T-helper 22 cell (primary cell): ENCODE data around the gene GOT1.
A peak's percentile ranks its signal among the peaks of the same experiment; 100 is the strongest.

Experiments
- DNase-seq: peaks from one replicate; pipeline ENCODE4 v3.0.0-alpha.2; 2020; ENCODE audit warnings: low read depth

The GOT1 gene

DNA sequence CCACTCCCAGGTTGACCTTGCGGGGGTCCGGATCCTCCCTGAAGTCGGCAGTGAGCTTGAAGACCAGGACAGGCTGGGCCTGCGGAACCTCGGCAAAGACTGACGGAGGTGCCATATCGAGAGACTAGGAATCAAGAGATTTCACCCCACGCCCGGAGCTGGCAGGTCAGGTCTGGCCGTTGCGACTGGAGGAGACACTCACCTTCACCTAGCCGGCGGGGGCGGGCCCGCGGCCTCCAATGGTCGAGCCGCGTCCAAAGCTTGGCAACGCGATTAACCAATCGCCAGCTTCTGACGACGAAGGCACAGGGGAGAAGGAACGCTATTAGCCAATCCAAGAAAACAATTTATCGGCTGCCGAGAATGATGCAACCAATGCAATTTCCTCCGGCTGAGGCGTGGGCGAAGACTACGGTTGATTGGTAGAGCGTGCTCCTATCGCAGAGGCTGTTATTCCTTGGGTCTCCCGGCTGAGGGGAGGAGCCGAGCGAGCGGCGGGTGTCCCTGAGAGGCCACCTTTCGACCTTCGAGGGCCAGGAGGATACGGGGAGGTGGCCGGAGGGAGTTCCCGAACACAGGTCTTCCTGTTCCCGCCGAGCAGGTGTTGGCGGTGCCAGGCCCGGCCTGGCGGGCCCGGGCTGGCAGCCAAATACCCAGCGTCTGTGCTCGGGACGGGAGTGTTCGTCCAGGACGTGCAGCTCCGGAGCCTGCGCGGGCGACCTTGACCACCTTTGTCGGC is at the start of gene GOT1:
TSS of gene GOT1 (minus strand) at position 174 of the 739 bp plus-strand sequence. CDS start at position 115, 59 bp downstream.
- peak; percentile 88 for DNase-seq

DNA sequence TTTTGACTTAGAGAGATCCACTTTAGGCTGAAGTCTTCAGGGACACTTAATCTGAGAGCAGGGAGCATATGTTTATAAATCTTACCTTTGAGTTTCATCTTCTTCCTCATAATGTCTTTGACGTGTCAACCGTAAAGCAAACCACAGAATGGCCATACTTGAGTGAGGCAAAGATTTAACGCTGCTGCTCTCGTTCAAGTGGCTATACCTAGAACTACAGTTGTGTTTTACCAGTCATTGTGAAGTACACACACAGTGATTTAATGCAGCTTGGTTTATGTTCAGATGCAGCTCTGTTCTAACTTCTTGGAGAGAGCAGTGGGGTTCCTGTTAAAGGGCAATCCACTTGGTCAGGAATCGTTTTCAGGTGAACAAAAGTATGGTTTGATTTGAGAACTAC is 39.9 kb upstream of the GOT1 start:
- DNase-seq = no peak

DNA sequence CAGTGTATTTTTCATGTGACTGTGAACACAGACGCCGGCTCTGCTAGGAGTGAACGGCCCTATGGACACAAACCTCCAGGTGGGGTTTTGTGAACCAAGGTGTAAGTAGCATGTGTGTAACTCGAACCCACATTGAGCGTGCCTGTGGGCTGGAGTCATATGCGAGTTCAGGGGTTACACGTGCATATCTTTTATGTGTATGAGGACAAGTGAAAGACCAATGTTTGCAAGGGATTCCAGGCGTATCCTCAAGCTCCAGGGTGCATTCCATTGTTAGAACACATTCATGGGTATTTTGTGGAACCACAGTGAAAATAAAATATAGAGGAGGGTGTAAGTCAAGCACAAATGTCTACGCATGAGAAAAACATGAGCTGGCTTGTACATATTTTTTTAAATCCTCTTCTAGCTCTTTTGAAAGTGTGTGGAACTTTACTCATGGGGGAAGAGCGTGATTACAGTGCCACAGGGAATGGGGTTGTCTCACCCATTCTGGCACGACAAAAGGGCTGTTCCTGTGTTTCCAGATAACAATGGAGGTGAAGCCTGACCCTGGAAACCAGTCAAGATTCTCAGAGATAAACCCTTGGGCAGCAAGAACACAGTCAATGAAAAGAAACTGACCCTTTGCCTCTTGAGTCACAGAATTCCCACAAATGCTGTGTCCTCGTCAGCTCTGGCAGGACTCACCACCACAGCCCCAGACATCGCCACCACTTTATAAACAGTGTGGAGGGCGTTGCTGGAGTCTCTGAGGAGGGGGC is 37.0 kb upstream of the GOT1 start:
- no peak for DNase-seq

DNA sequence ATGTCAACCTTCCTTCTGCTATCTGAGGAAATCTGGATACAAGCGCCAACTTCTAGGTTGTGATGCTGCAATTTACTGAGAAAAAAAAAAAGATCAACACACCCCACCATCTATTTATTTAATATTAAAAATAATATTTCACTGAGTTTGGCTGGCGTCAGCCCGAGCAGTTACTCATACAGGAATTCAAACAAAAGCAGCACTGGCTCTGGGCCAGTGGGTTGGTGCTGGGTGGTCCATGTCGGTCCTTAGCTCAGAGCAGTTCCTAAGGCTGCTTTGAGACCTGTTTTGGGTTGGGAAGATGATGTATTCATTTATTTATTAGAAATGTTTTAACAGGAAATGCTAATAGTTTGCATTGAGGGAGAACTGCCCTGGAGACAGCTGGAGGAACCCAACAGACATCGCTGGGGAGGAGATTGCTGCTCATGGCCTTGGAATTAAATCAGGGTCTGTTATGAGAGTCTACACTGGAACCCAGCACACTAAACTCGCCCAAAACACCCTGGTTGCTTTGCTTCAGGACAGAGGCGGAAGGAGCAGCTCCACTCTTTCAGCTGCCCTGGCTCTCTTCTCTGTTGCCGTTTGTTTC is 36.3 kb upstream of the GOT1 start:
- DNase-seq = no peak

DNA sequence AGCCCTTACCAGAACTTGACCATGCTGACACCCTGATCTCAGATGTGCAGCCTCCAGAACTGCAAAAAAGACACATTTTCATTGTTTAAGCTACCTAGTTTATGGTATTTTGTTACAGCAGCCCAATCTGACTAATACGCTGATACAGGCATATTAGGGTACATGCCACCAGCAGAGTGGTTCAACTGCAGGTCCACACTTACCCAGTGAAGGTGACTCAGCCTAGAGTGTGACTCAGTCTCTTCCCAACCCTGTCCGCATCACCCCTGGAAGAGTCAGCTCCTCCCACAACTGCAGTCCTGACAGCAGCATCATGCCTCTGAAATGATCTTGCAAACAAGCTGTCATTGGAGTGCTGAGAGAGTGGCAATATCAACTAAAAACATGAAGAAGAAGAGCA is 30.8 kb upstream of the GOT1 start:
- no peak for DNase-seq

DNA sequence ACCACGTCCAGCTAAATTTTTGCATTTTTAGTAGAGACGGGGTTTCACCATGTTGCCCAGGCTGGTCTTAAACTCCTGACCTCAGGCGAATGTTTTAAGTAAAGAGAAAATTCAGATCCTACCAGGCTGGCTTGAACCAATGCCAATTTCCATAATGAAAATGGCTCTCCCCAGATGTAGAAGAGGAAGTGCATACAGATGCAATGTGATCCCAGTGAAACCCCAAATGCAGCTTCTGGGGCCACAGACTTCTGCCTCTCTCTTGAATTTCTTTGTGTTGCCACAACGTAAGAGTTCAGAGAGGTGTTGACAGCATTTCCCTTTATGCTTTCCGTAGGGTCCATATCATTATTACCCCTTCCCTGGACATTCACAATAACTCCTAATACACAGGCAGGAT is 29.6 kb upstream of the GOT1 start:
- no peak for DNase-seq

DNA sequence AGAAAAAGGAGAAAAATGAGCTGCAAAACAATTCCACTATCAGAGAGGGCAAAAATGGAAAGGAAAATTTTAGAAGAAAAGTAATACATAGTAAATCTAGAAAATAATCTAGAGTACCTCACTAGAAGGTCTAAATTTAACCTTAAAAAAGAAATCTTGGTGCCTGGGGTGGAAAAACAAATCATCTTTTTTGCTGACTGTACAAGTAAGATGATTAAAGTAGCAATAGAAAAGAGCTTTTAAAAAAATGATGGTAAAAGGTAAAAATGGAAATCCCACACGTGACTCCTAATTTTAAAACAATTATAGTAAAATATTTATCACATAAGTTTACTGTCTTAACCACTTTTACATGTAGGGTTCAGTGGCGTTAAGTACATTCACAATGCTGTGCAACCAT is 28.8 kb upstream of the GOT1 start:
- DNase-seq = no peak

DNA sequence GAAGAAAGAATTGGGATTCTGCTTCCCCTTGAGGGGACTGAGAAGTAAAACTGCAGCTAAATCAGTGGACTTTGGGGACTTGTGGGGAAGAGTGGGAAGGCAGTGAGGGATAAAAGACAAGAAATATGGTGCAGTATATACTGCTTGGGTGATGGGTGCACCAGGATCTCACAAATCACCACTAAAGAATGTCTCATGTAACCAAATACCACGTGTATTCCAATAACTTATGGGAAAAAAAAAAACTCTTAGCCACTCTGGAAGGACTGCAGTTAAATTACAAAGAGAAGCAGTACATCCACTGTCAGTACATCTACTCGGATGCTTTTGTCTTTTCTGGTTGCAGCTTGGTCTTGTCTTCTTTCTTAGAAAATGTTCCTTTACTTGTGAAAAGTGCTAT is 27.4 kb upstream of the GOT1 start:
- no peak for DNase-seq

DNA sequence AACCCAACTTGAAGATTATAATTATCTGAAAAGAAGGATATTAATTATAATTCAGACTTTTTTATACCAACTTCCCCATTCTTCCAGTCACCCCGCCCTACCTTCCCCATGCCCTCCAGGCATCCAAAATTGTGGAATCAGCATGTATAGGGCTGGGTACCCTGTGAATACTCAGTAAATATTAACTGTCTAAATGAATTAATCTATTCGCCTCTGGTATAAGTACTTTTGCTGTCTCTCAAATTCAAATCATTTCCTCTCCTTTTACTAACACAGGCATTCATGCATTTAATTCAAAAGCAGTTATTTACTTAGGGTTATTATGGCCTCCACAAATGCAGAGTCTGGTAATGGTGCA is 26.5 kb upstream of the GOT1 start:
- no peak for DNase-seq

DNA sequence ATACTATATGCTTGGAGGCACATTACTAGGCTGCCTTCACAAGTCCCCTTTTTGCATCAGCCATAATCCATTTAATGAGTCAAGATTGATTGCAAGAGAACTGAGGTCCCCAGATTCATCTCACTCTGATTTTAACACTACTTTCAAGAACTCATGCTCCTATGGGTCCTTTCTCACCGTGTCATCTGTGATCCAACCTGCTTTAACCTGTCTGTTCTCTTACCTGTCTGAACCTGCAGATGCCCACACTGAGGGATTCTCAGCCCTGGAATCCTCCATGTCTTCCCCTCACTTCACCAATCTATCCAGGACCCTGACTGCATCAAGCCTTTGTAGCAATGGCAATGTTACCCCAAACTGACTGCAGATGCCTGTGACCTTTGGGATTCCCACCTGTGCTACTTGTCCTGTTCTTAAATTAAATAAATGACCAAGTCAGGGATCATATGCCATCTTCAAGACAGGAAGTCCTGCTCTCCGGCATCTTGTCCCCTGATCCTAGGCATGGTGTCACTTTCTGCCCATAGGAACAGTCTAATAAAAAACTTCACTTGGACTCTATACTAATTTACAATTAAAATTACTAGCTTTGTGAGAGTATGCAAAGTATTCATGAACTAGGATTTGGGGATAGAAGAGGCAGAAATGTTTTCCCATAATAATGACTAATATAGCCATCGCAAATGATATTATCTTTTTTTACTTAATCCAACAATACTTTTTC is 25.9 kb upstream of the GOT1 start:
- DNase-seq = no peak

DNA sequence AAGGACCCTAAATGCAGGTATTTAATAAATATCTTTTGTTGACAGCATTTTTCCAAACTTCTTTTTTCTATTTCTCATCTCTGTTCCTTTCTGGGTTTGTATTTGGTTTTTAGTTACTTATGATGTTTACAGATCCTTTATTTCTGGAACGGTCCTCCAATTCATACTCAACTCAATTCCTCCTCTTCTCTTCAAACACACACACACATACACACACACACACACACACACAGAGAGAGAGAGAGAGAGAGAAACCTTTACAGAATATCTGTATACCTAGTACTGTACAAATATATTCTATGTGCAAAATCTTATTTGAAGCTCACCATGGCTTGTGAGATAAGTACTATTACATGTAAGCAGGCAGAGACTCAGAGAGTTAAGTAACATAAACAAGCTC is 21.6 kb upstream of the GOT1 start:
- no peak for DNase-seq

DNA sequence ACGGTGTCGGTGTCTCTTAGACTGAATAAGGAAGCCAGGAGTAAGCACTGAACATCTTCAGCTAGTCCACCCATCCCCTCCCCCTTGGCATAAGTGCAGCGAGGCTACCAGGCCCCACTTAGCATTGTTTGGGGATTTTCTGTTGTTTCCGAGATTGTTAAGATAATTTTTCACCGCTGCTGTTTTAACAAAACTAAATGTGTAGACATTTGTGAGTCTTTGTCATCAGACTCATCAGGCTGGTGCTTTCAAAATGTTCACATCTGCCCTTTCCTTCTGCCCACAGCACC is 21.0 kb upstream of the GOT1 start:
- DNase-seq = no peak

DNA sequence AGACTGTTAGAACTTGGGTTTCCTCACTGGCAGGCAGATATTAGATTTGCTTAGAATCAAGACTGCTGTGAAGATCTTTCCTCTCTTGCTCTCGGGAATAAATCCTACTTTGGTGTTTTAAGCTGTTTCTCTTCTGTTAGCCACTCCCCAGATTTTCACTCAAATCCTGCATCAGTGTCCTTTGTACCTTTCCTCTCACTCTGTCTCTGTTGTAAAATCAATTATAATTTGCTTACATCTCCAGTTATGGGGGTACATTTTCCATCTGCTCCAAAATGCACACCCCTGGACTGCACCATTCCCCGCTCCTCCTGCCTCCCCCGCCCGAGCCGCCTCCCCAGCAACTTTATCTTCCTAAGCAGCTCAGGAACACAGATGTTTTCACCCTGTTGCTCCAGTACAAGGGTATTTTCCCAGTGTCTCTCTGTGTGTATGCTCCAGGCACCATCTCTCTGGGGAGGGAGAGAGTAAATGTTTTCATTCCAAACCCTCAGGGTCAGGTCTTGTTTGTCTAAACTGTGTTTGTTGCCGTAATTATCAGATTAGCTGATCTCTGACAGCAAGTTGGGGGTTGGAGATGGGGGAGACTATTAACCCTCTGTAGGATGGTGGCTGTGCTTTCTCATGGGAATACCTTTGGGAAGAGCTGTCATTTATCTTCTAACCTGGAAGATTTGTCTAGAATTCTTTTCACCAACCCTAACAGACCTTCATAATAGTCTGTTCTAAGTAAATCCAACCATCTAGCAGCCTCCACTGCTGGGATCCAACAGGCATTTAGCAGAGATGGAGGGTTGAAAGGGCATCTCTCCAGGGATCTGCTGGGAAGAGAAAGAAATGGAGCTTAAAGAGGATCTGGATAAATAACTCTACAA is 20.4 kb upstream of the GOT1 start:
- no peak for DNase-seq

DNA sequence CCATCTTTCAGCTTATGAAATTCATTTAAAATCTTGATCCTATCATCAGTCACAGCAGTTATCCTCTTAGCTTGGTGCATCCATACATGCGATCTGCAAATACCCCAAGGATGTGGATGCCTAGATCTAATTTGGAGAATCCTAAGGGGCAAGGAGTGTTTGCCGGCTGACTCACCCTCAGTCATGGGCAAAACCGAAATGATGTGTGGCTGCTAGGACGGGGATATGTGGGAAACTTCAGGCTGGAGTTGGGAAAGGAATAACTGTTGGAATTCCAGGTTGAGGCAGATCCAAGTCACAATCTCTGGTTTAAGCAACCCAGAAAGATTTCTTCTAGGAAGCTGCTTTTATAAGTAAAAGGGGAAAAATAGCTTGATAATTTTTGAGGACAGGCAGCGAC is 19.7 kb upstream of the GOT1 start:
- DNase-seq = no peak

DNA sequence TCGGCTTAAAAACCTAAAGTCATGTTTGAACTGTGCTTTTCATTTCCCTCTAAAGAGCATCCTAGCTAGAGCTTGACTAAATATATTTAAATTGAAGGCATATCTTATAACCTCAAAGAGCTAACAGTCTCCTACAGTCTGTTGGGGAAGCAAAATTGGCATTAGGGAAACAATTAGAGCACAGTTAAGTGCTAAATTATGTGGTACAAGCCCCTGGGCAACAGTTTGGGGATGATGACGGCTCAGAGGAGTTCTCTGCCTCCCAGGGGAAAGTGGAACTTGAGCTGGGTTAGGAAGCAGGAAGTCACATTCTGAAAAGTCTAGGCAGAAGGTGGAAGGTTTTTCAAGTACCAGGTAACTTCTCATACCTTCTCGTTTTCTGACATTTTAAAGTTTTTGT is 18.6 kb upstream of the GOT1 start:
- no peak for DNase-seq

DNA sequence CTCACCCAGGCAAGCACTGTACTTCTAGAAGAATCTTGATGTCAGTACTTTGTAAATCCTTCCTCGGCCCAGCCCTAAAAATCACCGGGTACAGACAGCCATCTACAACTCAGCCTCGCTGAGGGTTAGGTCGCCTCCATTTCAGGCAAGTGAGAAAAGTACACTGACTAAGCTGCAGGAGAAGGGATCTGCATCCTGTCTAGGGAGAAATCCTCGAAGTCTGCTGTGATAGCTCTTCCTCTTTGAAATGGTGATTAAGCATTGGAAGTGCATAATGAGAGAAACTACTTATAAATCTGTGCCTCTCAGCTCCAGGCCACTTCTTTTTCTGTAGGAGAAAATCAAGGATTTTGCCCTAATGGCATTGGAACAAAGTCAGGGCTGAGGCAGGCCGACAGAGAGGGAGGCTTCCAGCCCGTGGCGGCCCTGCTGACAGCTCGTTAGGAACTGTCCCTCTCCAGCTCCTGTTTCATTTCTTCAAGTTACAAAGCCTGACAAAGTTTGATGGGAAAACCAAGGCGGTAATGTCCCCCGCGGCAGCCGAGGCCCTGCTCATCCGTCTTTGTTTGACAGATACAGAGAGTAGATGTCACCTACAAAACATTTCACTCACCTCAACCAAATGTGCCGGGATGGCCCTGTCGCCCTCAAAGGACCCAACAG is 14.1 kb upstream of the GOT1 start:
- DNase-seq = no peak

DNA sequence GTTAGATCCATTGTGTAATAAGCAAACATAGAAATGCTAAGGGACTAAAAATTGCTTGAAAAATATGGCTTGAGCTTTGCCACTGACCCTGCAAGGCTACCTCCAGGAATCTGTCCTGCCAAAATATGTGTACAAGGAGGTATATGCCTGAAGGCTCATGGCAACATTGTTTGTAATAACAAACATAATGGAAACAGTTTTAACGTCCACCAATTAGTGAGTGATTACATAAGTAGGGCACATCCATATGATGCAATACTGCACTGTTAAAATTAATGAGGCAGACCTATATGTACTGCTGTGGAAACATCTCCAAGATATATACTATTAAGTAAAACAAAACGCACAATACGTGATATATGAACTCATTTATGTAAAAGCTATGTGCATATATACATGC is 13.1 kb upstream of the GOT1 start:
- no peak for DNase-seq

DNA sequence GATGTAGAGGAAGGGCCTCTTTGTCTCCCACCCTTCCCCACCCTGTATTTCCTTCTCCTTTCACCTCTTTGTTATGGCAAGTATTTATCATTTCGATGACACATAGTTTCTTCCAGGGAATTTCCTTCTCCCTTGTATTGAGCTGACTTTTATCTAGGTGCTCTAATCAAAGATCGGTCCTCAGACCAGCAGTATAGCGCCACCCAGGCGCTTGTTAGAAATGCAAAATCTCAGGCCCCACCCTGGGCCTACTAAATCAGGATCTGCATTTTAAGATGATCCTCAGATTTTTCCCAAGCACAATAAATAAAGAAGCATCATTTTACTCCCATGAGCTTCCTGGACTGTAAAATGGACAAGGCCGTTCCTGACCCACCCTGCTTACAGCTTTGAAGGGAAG is 12.0 kb upstream of the GOT1 start:
- no peak for DNase-seq

DNA sequence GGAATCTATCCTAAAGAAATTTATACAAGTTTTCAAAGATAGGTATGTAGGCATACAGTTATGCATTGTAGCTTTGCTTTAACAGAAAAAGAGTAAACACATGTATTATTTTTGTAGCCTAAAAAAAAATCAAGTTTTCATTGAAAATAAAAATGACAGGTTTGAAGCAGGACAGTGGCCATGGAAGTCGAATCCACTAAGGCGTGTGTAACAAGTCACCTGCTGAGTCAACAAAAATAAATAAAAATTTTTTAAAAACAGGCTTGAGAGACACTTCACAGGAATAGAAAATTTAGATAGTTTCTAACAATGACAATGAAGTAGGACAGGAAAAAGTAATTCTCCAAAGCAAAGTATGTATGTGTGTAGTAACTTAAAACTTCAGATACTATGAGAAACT is 8.5 kb upstream of the GOT1 start:
- no peak for DNase-seq

DNA sequence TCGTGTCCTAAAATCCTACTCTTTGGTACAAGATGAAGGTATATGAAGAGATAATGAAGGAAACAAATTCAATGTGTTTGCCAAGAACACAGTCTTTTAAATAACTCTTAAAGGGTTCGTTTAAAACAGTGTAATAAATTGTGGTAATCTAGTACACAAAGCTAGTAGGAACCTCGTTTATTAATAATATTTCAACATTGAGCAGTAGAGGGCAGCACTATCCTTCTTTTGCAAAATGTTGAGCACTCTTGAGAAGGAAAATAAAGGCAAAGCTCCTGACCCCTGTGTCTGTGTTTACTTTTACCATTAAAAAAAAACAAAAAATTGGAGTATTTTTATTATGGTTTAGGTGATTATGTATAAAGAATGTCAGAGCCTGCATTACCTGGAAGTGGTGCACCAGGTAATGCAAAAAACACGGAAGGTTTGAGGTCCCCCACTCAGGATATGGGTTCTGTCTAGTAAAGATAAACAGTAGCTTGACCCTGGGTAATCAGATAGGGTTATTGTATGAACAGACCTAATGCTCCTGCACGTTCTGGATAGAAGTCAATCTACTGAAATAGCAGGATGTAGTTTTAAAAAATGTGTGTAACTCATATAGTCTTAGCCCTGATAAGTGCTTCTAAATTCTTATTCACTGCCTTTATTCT is 5.7 kb upstream of the GOT1 start:
- no peak for DNase-seq
